ENCODE data around the gene SYCP2. TPM values are rescaled to one million over a fixed set of nuclear protein-coding genes. Genes with fewer than 3 reads are reported as not detected.

Gene SYCP2
- total RNA-seq, 4 donors from 2014 or later = 1.8 to 5.0 (median 4.4) TPM

GRCh38 chr20:59937150-59937549 is 3.7 kb upstream of the SYCP2 start:
- no peak overlapping the region for H3K4me3 ChIP-seq
- H3K36me3 ChIP-seq = no peaks in the 10 kb centered on the region
- TF ChIP-seq POLR2AphosphoS5 (IDR thresholded peaks at IDR 0.05) (no peak), CTCF (IDR thresholded peaks at IDR 0.05) (no peak), EP300 (IDR thresholded peaks at IDR 0.05) (no peak), POLR2A (IDR thresholded peaks at IDR 0.05) (no peak)
- H3K27ac ChIP-seq = no peak overlapping the region
- H3K27me3 ChIP-seq = no peaks in the 10 kb centered on the region
- WGBS = 56% methylated on average over 3 of the region's 3 CpGs
- H3K4me1 ChIP-seq = peaks cover 65% of the 10 kb centered on the region
- H3K9me3 ChIP-seq = no peaks in the 10 kb centered on the region
- no peak for DNase-seq (ENCODE audit: low spot score in 2 of 2)

GRCh38 chr20:59936409-59936808 is 3.0 kb upstream of the SYCP2 start:
- 72% methylated on average over 4 of the region's 4 CpGs for WGBS

GRCh38 chr20:59935457-59936185 is 2.2 kb upstream of the SYCP2 start:
- Histone ChIP-seq H3K27ac (no peak overlapping the region), H3K9me3 (no peaks in the 10 kb centered on the region), H3K36me3 (no peaks in the 10 kb centered on the region), H3K27me3 (no peaks in the 10 kb centered on the region), H3K4me1 (peaks cover 51% of the 10 kb centered on the region), H3K4me3 (no peak overlapping the region)
- no peak for DNase-seq (ENCODE audit: low spot score in 2 of 2)
- TF ChIP-seq POLR2A (IDR thresholded peaks at IDR 0.05) (no peak), EP300 (IDR thresholded peaks at IDR 0.05) (no peak), POLR2AphosphoS5 (IDR thresholded peaks at IDR 0.05) (no peak), CTCF (IDR thresholded peaks at IDR 0.05) (no peak)
- 79% methylated on average over 8 of the region's 8 CpGs for WGBS

More at GRCh38 chr20:59936409-59936808, 3.0 kb upstream of the SYCP2 start:
- TF ChIP-seq POLR2A (IDR thresholded peaks at IDR 0.05) (no peak), CTCF (IDR thresholded peaks at IDR 0.05) (no peak), POLR2AphosphoS5 (IDR thresholded peaks at IDR 0.05) (no peak), EP300 (IDR thresholded peaks at IDR 0.05) (no peak)
- DNase-seq (ENCODE audit: low spot score in 2 of 2) = no peak
- Histone ChIP-seq H3K4me1 (peaks cover 58% of the 10 kb centered on the region), H3K27ac (no peak overlapping the region), H3K27me3 (no peaks in the 10 kb centered on the region), H3K36me3 (no peaks in the 10 kb centered on the region), H3K9me3 (no peaks in the 10 kb centered on the region), H3K4me3 (no peak overlapping the region)

GRCh38 chr20:59933849-59934585 is 580 bp upstream of the SYCP2 start:
- Histone ChIP-seq H3K4me1 (peaks cover 46% of the 10 kb centered on the region), H3K4me3 (peak overlapping the region; percentile 78), H3K9me3 (no peaks in the 10 kb centered on the region), H3K27me3 (no peaks in the 10 kb centered on the region), H3K27ac (peak overlapping the region; percentile 34), H3K36me3 (no peaks in the 10 kb centered on the region)
- 7% methylated on average over 32 of the region's 59 CpGs for WGBS
- TF ChIP-seq POLR2A (IDR thresholded peaks at IDR 0.05) = no peak
- TF ChIP-seq POLR2AphosphoS5 (IDR thresholded peaks at IDR 0.05) = peak in 1 of 3 donors; percentile 4
- peak; percentile 86 to 98 for TF ChIP-seq CTCF (IDR thresholded peaks at IDR 0.05)
- TF ChIP-seq EP300 (IDR thresholded peaks at IDR 0.05) = no peak
- peak; percentile 84 to 89 for DNase-seq (ENCODE audit: low spot score in 2 of 2)
